ENCODE results near the gene TNIK.

Gene TNIK

DNA sequence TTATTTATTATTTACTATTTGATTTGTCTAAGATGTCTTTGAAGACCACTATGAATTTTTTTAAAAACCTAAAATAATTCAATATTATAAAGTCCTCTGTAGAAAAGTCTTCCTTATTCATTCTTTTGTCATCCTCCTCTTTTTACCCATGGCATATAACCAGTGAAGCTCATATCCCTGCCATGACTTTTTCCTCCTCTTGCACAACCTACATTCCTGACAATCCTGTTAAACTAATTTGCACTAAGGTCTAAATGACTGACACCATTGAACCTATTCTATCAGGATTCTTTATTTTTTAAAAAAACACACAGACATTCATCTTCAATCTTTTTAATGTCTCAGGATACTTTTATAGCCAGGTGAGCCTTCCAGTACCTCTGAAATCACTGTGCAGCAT lies 273.8 kb downstream of the TNIK start:
- Histone ChIP-seq H3K79me1 (replicated peaks; ENCODE audit: low read length, poor library complexity, severe bottlenecking) (peaks cover 5% of the 10 kb centered on the region), H3K23ac (ENCODE audit: low read length in 2 of 2) (no peak overlapping the region), H3K27me3 (ENCODE audit: control insufficient read depth in 1 of 2, insufficient read depth in 1 of 2, low read length in 2 of 2) (no peaks in the 10 kb centered on the region), H3K4me2 (ENCODE audit: low read length, poor library complexity, severe bottlenecking) (no peak overlapping the region), H3K9ac (ENCODE audit: low read length) (no peak overlapping the region), H4K91ac (ENCODE audit: low read length) (no peak overlapping the region), H3K4ac (ENCODE audit: low read depth in 1 of 2, low read length in 2 of 2) (no peak overlapping the region), H3K36me3 (ENCODE audit: control insufficient read depth in 1 of 2, insufficient read depth in 2 of 2, low read depth in 1 of 2, low read length in 2 of 2) (peaks cover 0 to 3% of the 10 kb centered on the region in 2 experiments), H2AFZ (ENCODE audit: low read depth, low read length) (no peak overlapping the region), H2BK15ac (ENCODE audit: low read depth, poor library complexity, severe bottlenecking) (no peak overlapping the region), H3K4me3 (ENCODE audit: insufficient read depth in 1 of 2, low read depth in 1 of 2, low read length in 2 of 2) (no peak overlapping the region), H2BK5ac (ENCODE audit: low read depth, low read length, poor library complexity, severe bottlenecking) (no peak overlapping the region), H3K14ac (ENCODE audit: low read length in 2 of 2) (no peak overlapping the region), H2AK5ac (ENCODE audit: low read length, severe bottlenecking) (no peak overlapping the region), H3K27ac (ENCODE audit: low read length, poor library complexity, severe bottlenecking) (peak overlapping the region; percentile 52), H3K4me1 (ENCODE audit: control insufficient read depth, insufficient read depth, low read depth, low read length) (peaks cover 5% of the 10 kb centered on the region), H3K9me3 (ENCODE audit: control insufficient read depth, low read length) (no peaks in the 10 kb centered on the region), H3K18ac (ENCODE audit: low read depth in 1 of 2, low read length in 2 of 2) (no peak overlapping the region), H2BK12ac (ENCODE audit: low read length in 2 of 2) (no peak overlapping the region), H4K8ac (ENCODE audit: low read length) (no peak overlapping the region), H2BK120ac (ENCODE audit: low read depth, low read length) (no peak overlapping the region)
- no peak for DNase-seq

DNA sequence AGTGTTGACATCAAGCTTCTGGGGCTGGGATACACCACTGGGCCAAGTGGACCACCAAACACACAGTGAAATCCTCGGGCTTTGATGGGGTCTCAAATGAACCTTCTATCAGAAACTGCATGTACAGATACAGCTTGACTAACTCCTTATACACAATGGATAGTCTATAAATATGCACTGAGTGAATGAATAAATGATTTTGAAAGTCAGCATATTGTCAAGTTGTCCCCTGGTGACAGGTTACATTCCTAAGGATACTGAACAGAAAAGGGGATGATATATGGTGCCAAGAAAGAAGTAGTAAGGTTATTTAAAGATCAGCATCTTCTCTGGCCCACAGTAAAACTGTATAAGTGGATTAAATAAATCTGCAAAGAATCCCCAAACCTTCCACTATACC lies 274.2 kb downstream of the TNIK start:
- no peak overlapping the region for H4K8ac ChIP-seq (ENCODE audit: low read length)
- peaks cover 1% of the 10 kb centered on the region for H3K4me1 ChIP-seq (ENCODE audit: control insufficient read depth, insufficient read depth, low read depth, low read length)
- no peak overlapping the region for H4K91ac ChIP-seq (ENCODE audit: low read length)
- H3K36me3 ChIP-seq (ENCODE audit: control insufficient read depth in 1 of 2, insufficient read depth in 2 of 2, low read depth in 1 of 2, low read length in 2 of 2): peaks cover 0 to 3% of the 10 kb centered on the region in 2 experiments
- DNase-seq: no peak
- H3K27ac ChIP-seq (ENCODE audit: low read length, poor library complexity, severe bottlenecking): no peak overlapping the region
- no CpG with 5 or more reads among the region's 1 CpG for WGBS
- no peak overlapping the region for H3K23ac ChIP-seq (ENCODE audit: low read length in 2 of 2)
- no peaks in the 10 kb centered on the region for H3K27me3 ChIP-seq (ENCODE audit: control insufficient read depth in 1 of 2, insufficient read depth in 1 of 2, low read length in 2 of 2)
- no peak overlapping the region for H3K4me2 ChIP-seq (ENCODE audit: low read length, poor library complexity, severe bottlenecking)
- H3K4me3 ChIP-seq (ENCODE audit: insufficient read depth in 1 of 2, low read depth in 1 of 2, low read length in 2 of 2): no peak overlapping the region
- no peaks in the 10 kb centered on the region for H3K9me3 ChIP-seq (ENCODE audit: control insufficient read depth, low read length)
- no peak overlapping the region for H3K18ac ChIP-seq (ENCODE audit: low read depth in 1 of 2, low read length in 2 of 2)
- H2BK5ac ChIP-seq (ENCODE audit: low read depth, low read length, poor library complexity, severe bottlenecking): no peak overlapping the region
- no peak overlapping the region for H3K4ac ChIP-seq (ENCODE audit: low read depth in 1 of 2, low read length in 2 of 2)
- no peak overlapping the region for H3K9ac ChIP-seq (ENCODE audit: low read length)
- no peak overlapping the region for H2BK12ac ChIP-seq (ENCODE audit: low read length in 2 of 2)
- no peak overlapping the region for H2AFZ ChIP-seq (ENCODE audit: low read depth, low read length)
- H2AK5ac ChIP-seq (ENCODE audit: low read length, severe bottlenecking): peak overlapping the region; percentile 93
- no peak overlapping the region for H2BK120ac ChIP-seq (ENCODE audit: low read depth, low read length)
- H3K14ac ChIP-seq (ENCODE audit: low read length in 2 of 2): no peak overlapping the region
- peaks cover 3% of the 10 kb centered on the region for H3K79me1 ChIP-seq (replicated peaks; ENCODE audit: low read length, poor library complexity, severe bottlenecking)
- H2BK15ac ChIP-seq (ENCODE audit: low read depth, poor library complexity, severe bottlenecking): no peak overlapping the region

GRCh38 chr3:171184372-171184771 lies 275.8 kb downstream of the TNIK start:
- no peak overlapping the region for H2BK15ac ChIP-seq (ENCODE audit: low read depth, poor library complexity, severe bottlenecking)
- no peak overlapping the region for H2AFZ ChIP-seq (ENCODE audit: low read depth, low read length)
- H3K36me3 ChIP-seq (ENCODE audit: control insufficient read depth in 1 of 2, insufficient read depth in 2 of 2, low read depth in 1 of 2, low read length in 2 of 2): peaks cover 0 to 3% of the 10 kb centered on the region in 2 experiments
- no peak overlapping the region for H3K4ac ChIP-seq (ENCODE audit: low read depth in 1 of 2, low read length in 2 of 2)
- no peak overlapping the region for H3K18ac ChIP-seq (ENCODE audit: low read depth in 1 of 2, low read length in 2 of 2)
- no peak overlapping the region for H3K27ac ChIP-seq (ENCODE audit: low read length, poor library complexity, severe bottlenecking)
- no peaks in the 10 kb centered on the region for H3K27me3 ChIP-seq (ENCODE audit: control insufficient read depth in 1 of 2, insufficient read depth in 1 of 2, low read length in 2 of 2)
- H3K14ac ChIP-seq (ENCODE audit: low read length in 2 of 2): no peak overlapping the region
- H2BK120ac ChIP-seq (ENCODE audit: low read depth, low read length): no peak overlapping the region
- H3K4me3 ChIP-seq (ENCODE audit: insufficient read depth in 1 of 2, low read depth in 1 of 2, low read length in 2 of 2): no peak overlapping the region
- no peak overlapping the region for H4K8ac ChIP-seq (ENCODE audit: low read length)
- no peak overlapping the region for H3K9ac ChIP-seq (ENCODE audit: low read length)
- H3K9me3 ChIP-seq (ENCODE audit: control insufficient read depth, low read length): no peaks in the 10 kb centered on the region
- H4K91ac ChIP-seq (ENCODE audit: low read length): no peak overlapping the region
- 97% methylated on average over 6 of the region's 6 CpGs for WGBS
- peaks cover 3% of the 10 kb centered on the region for H3K79me1 ChIP-seq (replicated peaks; ENCODE audit: low read length, poor library complexity, severe bottlenecking)
- H3K4me1 ChIP-seq (ENCODE audit: control insufficient read depth, insufficient read depth, low read depth, low read length): peaks cover 1% of the 10 kb centered on the region
- H2BK12ac ChIP-seq (ENCODE audit: low read length in 2 of 2): no peak overlapping the region
- no peak overlapping the region for H3K23ac ChIP-seq (ENCODE audit: low read length in 2 of 2)
- no peak overlapping the region for H2AK5ac ChIP-seq (ENCODE audit: low read length, severe bottlenecking)
- H2BK5ac ChIP-seq (ENCODE audit: low read depth, low read length, poor library complexity, severe bottlenecking): no peak overlapping the region
- no peak for DNase-seq
- no peak overlapping the region for H3K4me2 ChIP-seq (ENCODE audit: low read length, poor library complexity, severe bottlenecking)

- no peaks in the 10 kb centered on the region for H3K27me3 ChIP-seq (ENCODE audit: control insufficient read depth in 1 of 2, insufficient read depth in 1 of 2, low read length in 2 of 2)
- no peaks in the 10 kb centered on the region for H3K9me3 ChIP-seq (ENCODE audit: control insufficient read depth, low read length)
- peaks cover 7% of the 10 kb centered on the region for H3K79me1 ChIP-seq (replicated peaks; ENCODE audit: low read length, poor library complexity, severe bottlenecking)
- H3K4me1 ChIP-seq (ENCODE audit: control insufficient read depth, insufficient read depth, low read depth, low read length): peaks cover 1% of the 10 kb centered on the region
- no peak overlapping the region for H3K18ac ChIP-seq (ENCODE audit: low read depth in 1 of 2, low read length in 2 of 2)
- peaks cover 0 to 3% of the 10 kb centered on the region in 2 experiments for H3K36me3 ChIP-seq (ENCODE audit: control insufficient read depth in 1 of 2, insufficient read depth in 2 of 2, low read depth in 1 of 2, low read length in 2 of 2)
- H2BK12ac ChIP-seq (ENCODE audit: low read length in 2 of 2): no peak overlapping the region
- H2BK5ac ChIP-seq (ENCODE audit: low read depth, low read length, poor library complexity, severe bottlenecking): no peak overlapping the region
- H4K8ac ChIP-seq (ENCODE audit: low read length): no peak overlapping the region
- H2BK15ac ChIP-seq (ENCODE audit: low read depth, poor library complexity, severe bottlenecking): no peak overlapping the region
- H2AFZ ChIP-seq (ENCODE audit: low read depth, low read length): no peak overlapping the region
- DNase-seq: peak; percentile 56
- no peak overlapping the region for H3K27ac ChIP-seq (ENCODE audit: low read length, poor library complexity, severe bottlenecking)
- H4K91ac ChIP-seq (ENCODE audit: low read length): no peak overlapping the region
- no peak overlapping the region for H3K14ac ChIP-seq (ENCODE audit: low read length in 2 of 2)
- no peak overlapping the region for H3K4ac ChIP-seq (ENCODE audit: low read depth in 1 of 2, low read length in 2 of 2)
- no peak overlapping the region for H3K23ac ChIP-seq (ENCODE audit: low read length in 2 of 2)
- no peak overlapping the region for H2AK5ac ChIP-seq (ENCODE audit: low read length, severe bottlenecking)
- H3K4me3 ChIP-seq (ENCODE audit: insufficient read depth in 1 of 2, low read depth in 1 of 2, low read length in 2 of 2): no peak overlapping the region
- H2BK120ac ChIP-seq (ENCODE audit: low read depth, low read length): no peak overlapping the region
- no peak overlapping the region for H3K9ac ChIP-seq (ENCODE audit: low read length)
- H3K4me2 ChIP-seq (ENCODE audit: low read length, poor library complexity, severe bottlenecking): no peak overlapping the region
- 56% methylated on average over 4 of the region's 4 CpGs for WGBS
Observed at GRCh38 chr3:171183042-171183441, 277.2 kb downstream of the TNIK start.
